Cardiac fibroblast (primary cell): ENCODE data around the gene MAP3K12.

Experiments
- DNase-seq, 2 donors: peaks; one replicate each; pipeline versions ENCODE4 v3.0.0 to v3.0.0-alpha.2; 2010; ENCODE audit warnings: low read depth in 2 of 2
- H3K4me3 ChIP-seq, 2 donors: replicated peaks in 1 of 2; 1 replicate in 1 of 2; 2 replicates in 1 of 2; pipeline ENCODE4 v1.5.1; 2011; ENCODE audit warnings: low read depth in 2 of 2, low read length in 2 of 2, mild to moderate bottlenecking in 2 of 2, moderate library complexity in 1 of 2
- TF ChIP-seq, protein P1 (sequence below): IDR thresholded peaks from one replicate; pipeline ENCODE4 v1.5.1; 2011; ENCODE audit warnings: low read depth, mild to moderate bottlenecking, low read length, inconsistent platforms

Gene MAP3K12

DNA sequence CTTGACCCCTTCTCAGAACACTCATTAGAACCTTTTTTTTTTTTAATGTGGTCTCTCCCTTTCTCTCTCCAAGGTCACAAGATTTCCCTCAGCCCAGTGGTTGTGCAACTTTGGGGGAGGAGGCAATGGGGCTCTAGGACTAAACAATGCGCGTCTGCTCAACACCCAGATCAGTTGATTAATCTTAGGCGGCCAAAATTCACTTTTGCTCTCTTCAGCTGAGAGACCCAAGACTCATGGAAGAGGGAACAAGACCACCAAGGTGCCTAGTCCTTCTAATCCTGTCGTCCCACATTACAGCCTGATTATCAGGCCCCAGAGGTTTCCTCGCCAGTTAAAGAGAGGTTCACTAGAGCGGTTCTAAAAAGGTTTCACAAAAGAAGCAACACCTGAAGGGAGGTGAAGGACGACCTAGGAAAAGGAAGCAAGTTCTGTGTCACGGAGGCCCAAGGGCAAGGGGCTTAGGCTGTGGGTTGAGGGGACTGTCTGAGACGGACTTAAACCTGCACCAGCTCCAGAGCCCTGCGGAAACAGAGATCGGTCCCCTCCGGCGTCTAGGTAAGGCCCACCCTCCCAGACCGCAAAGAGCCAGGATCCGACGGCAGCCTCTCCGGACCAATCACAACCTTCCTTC is 1.0 kb upstream of the MAP3K12 start:
- DNase-seq = peak; percentile 89 to 94
- H3K4me3 ChIP-seq = peak overlapping the region; percentile 81 to 84
- TF ChIP-seq, protein P1, sequence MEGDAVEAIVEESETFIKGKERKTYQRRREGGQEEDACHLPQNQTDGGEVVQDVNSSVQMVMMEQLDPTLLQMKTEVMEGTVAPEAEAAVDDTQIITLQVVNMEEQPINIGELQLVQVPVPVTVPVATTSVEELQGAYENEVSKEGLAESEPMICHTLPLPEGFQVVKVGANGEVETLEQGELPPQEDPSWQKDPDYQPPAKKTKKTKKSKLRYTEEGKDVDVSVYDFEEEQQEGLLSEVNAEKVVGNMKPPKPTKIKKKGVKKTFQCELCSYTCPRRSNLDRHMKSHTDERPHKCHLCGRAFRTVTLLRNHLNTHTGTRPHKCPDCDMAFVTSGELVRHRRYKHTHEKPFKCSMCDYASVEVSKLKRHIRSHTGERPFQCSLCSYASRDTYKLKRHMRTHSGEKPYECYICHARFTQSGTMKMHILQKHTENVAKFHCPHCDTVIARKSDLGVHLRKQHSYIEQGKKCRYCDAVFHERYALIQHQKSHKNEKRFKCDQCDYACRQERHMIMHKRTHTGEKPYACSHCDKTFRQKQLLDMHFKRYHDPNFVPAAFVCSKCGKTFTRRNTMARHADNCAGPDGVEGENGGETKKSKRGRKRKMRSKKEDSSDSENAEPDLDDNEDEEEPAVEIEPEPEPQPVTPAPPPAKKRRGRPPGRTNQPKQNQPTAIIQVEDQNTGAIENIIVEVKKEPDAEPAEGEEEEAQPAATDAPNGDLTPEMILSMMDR = no peak

- peak overlapping the region; percentile 81 to 84 for H3K4me3 ChIP-seq
- TF ChIP-seq, protein P1 = no peak
- DNase-seq = no peak
Observed at GRCh38 chr12:53498235-53498630, 1.0 kb downstream of the MAP3K12 start.

- TF ChIP-seq, protein P1 = no peak
- no peak overlapping the region for H3K4me3 ChIP-seq
- DNase-seq = no peak
Observed at GRCh38 chr12:53497461-53497860, 1.8 kb downstream of the MAP3K12 start.

GRCh38 chr12:53496752-53497032 is 2.6 kb downstream of the MAP3K12 start:
- DNase-seq = no peak
- TF ChIP-seq, protein P1 = no peak
- peak overlapping the region in 1 of 2 donors; percentile 11 for H3K4me3 ChIP-seq

DNA sequence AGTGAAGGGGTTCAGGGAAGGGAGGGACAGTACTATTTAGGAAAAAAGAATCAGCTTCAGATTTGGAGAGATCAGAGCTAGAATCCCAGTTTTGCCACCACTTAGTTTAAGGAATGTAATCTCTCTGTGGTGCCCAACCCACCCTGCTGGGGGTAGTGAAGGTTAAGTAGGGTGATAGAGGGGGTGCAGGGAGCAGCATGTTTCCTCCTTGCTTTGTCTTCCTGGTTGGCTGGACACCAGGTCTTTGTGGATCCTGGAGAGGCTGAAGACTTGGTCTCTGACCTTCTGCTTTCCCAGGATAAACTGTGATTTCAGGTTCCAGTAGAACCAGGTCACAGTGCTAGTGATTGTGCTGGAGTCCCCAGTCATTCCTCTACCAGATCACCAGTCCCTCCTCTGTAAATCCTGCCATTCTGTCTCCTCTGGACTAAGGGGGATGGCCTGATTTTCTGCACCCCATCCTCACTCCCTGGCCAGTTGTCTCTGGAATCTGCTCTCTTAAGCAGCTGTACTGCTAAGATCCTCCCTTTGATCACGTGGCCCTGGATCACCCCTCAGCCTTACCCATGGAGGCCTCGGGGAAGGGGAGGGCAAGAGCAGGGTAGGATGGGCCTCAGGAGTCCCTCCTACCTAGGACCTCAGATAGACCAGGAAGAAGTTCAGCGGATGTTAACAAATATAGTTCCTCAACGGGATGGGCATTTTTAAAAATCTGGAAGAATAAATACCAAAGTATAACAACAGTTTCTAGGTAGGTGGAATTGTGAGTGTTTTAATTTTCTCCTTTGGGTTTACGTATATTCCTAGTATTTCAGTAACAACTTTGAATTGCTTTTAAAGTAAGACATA is 3.1 kb downstream of the MAP3K12 start:
- peak overlapping the region in 1 of 2 donors; percentile 11 for H3K4me3 ChIP-seq
- DNase-seq = peak; percentile 71 to 93
- TF ChIP-seq, protein P1 = no peak

- DNase-seq = no peak
- TF ChIP-seq, protein P1 = no peak
- H3K4me3 ChIP-seq = peak overlapping the region; percentile 30 to 56
Observed at GRCh38 chr12:53493610-53494391, 5.5 kb downstream of the MAP3K12 start.
